SK-N-SH (cell line): ENCODE results near the gene FMN2. TPM values are rescaled to one million over a fixed set of nuclear protein-coding genes. Genes with fewer than 3 reads are reported as not detected.

Source experiments
- CTCF ChIA-PET: fragments of 300-600, 350-600 bp; formaldehyde crosslinking; extraction: SDS; loops from one replicate; lab custom pipeline; 2021; lab: Yijun Ruan, JAX
- POLR2A ChIA-PET: fragments of 350-600 bp; sonication (Branson Sonifier 250); formaldehyde crosslinking; extraction: SDS; loops from one replicate; lab custom pipeline; 2020; ENCODE audit warnings: antibody characterized with exemption, inconsistent platforms; lab: Yijun Ruan, JAX
- DNase-seq: peaks from one replicate; pipeline ENCODE4 v3.0.0; 2012
- H2AFZ ChIP-seq: fragments of 200-600 bp; sonication (generic); 2 replicates; pipeline ENCODE4 v1.8.1; 2016; ENCODE audit warnings: antibody characterized with exemption, mild to moderate bottlenecking, low read depth
- H3F3A ChIP-seq: fragments of 200-600 bp; sonication (generic); replicated peaks from 2 replicates; pipeline ENCODE3; 2016; ENCODE audit warnings: antibody characterized with exemption, mild to moderate bottlenecking; ENCODE audit not compliant: insufficient read depth
- H3K27ac ChIP-seq, 2 experiments: fragments of 200-500 bp in 1 of 2; fragments of 200-600 bp in 1 of 2; sonication (Bioruptor generic) in 1 of 2; sonication (generic), shearing (Covaris generic) in 1 of 2; 2 replicates each; pipeline versions ENCODE4 v1.5.1 to v1.6.1; 2014 to 2016; ENCODE audit warnings: low read depth in 2 of 2, inconsistent platforms in 1 of 2, low read length in 1 of 2, mild to moderate bottlenecking in 1 of 2, mixed read lengths in 1 of 2
- H3K27me3 ChIP-seq: fragments of 200-600 bp; sonication (generic), shearing (Covaris generic); 2 replicates; pipeline ENCODE4 v1.6.1; 2016; ENCODE audit warnings: mixed run types; ENCODE audit not compliant: insufficient read depth
- H3K36me3 ChIP-seq, 2 experiments: fragments of 200-500 bp in 1 of 2; fragments of 200-600 bp in 1 of 2; sonication (Bioruptor generic) in 1 of 2; sonication (generic) in 1 of 2; replicated peaks in 1 of 2; 2 replicates each; pipeline versions ENCODE3 to v1.5.1; 2014 to 2016; ENCODE audit warnings: low read length in 1 of 2, mild to moderate bottlenecking in 1 of 2; ENCODE audit not compliant: insufficient read depth in 2 of 2, control insufficient read depth in 1 of 2
- H3K4me1 ChIP-seq, 2 experiments: fragments of 200-500 bp in 1 of 2; fragments of 200-600 bp in 1 of 2; sonication (Bioruptor generic) in 1 of 2; sonication (generic), shearing (Covaris generic) in 1 of 2; 2 replicates each; pipeline versions ENCODE4 v1.5.1 to v1.6.1; 2014 to 2016; ENCODE audit warnings: low read depth in 1 of 2, low read length in 1 of 2, mixed run types in 1 of 2; ENCODE audit not compliant: insufficient read depth in 2 of 2, control insufficient read depth in 1 of 2
- H3K4me2 ChIP-seq: fragments of 200-600 bp; sonication (generic), shearing (Covaris generic); 2 replicates; pipeline ENCODE4 v1.6.1; 2017; ENCODE audit warnings: mixed run types
- H3K4me3 ChIP-seq, 2 experiments: fragments of 200-500 bp in 1 of 2; fragments of 200-600 bp in 1 of 2; sonication (Bioruptor generic) in 1 of 2; sonication (generic), shearing (Covaris generic) in 1 of 2; 2 replicates each; pipeline versions ENCODE4 v1.5.1 to v1.8.1; 2014 to 2016; ENCODE audit warnings: low read depth in 2 of 2, inconsistent platforms in 1 of 2, low read length in 1 of 2, mild to moderate bottlenecking in 1 of 2, mixed read lengths in 1 of 2, moderate library complexity in 1 of 2
- H3K79me2 ChIP-seq: fragments of 200-600 bp; sonication (generic); 2 replicates; pipeline ENCODE4 v1.8.1; 2017; ENCODE audit warnings: mild to moderate bottlenecking; ENCODE audit not compliant: insufficient read depth
- H3K9ac ChIP-seq: fragments of 200-600 bp; sonication (generic); 2 replicates; pipeline ENCODE4 v1.6.1; 2017; ENCODE audit warnings: mixed run types
- H3K9me2 ChIP-seq: fragments of 200-600 bp; sonication (generic); 2 replicates; pipeline ENCODE4 v1.6.1; 2017; ENCODE audit warnings: mixed run types
- H3K9me3 ChIP-seq: fragments of 200-600 bp; sonication (generic); 2 replicates; pipeline ENCODE4 v1.6.1; 2017; ENCODE audit warnings: mixed run types, mild to moderate bottlenecking, moderate library complexity
- H4K20me1 ChIP-seq: fragments of 200-600 bp; sonication (generic); 2 replicates; pipeline ENCODE4 v1.6.1; 2017; ENCODE audit warnings: mild to moderate bottlenecking, mixed run types; ENCODE audit not compliant: insufficient read depth
- CHD2 ChIP-seq: fragments of 150-350 bp; IDR thresholded peaks from 2 replicates; pipeline ENCODE4 v1.6.1; 2018; ENCODE audit warnings: low read length; ENCODE audit not compliant: partially characterized antibody
- ELF1 ChIP-seq: IDR thresholded peaks from 2 replicates; pipeline ENCODE4 v1.4.0; 2012
- EP300 ChIP-seq, 2 experiments: IDR thresholded peaks; 2 replicates each; pipeline versions ENCODE4 v1.4.0 to v1.6.1; 2012; ENCODE audit warnings: borderline replicate concordance in 1 of 2, low read depth in 1 of 2, low read length in 1 of 2
- EZH2phosphoT487 ChIP-seq: fragments of 200-600 bp; sonication (generic); IDR thresholded peaks from 2 replicates; pipeline ENCODE4 v1.6.1; 2017; ENCODE audit warnings: low read depth, mixed run types, mild to moderate bottlenecking, antibody characterized with exemption, moderate library complexity, borderline replicate concordance
- FOSL2 ChIP-seq: IDR thresholded peaks from 2 replicates; pipeline ENCODE4 v1.4.0; 2012; ENCODE audit warnings: low read depth, mild to moderate bottlenecking, moderate library complexity, borderline replicate concordance
- FOXM1 ChIP-seq: IDR thresholded peaks from 2 replicates; pipeline ENCODE4 v1.4.0; 2012; ENCODE audit warnings: low read depth, mild to moderate bottlenecking
- GATA2 ChIP-seq: sonication (generic); formaldehyde crosslinking; IDR thresholded peaks from 2 replicates; pipeline ENCODE4 v1.5.0; 2020; ENCODE audit warnings: mild to moderate bottlenecking, missing genetic modification reagents
- MEF2A ChIP-seq: IDR thresholded peaks from 2 replicates; pipeline ENCODE4 v1.4.0; 2012; ENCODE audit warnings: low read depth, borderline replicate concordance
- MXI1 ChIP-seq: IDR thresholded peaks from 2 replicates; pipeline ENCODE4 v1.6.1; 2012; ENCODE audit warnings: mild to moderate bottlenecking, low read depth, low read length, improper control_type of control experiment
- NFIC ChIP-seq: IDR thresholded peaks from 2 replicates; pipeline ENCODE4 v1.4.0; 2012; ENCODE audit warnings: borderline replicate concordance
- POLR2AphosphoS5 ChIP-seq: IDR thresholded peaks from 2 replicates; pipeline ENCODE4 v1.6.1; 2012; ENCODE audit warnings: low read depth, low read length
- RAD21 ChIP-seq: IDR thresholded peaks from 2 replicates; pipeline ENCODE4 v1.6.1; 2012; ENCODE audit warnings: mild to moderate bottlenecking, low read length
- RFX5 ChIP-seq: IDR thresholded peaks from 2 replicates; pipeline ENCODE4 v1.6.1; 2012; ENCODE audit warnings: mild to moderate bottlenecking, improper control_type of control experiment, low read length
- RXRA ChIP-seq: IDR thresholded peaks from 2 replicates; pipeline ENCODE4 v1.4.0; 2012; ENCODE audit warnings: low read depth, mild to moderate bottlenecking, borderline replicate concordance
- SIN3A ChIP-seq: IDR thresholded peaks from 2 replicates; pipeline ENCODE4 v1.6.1; 2012; ENCODE audit warnings: low read depth, mild to moderate bottlenecking, low read length, moderate library complexity, borderline replicate concordance
- TCF12 ChIP-seq: IDR thresholded peaks from 2 replicates; pipeline ENCODE4 v1.4.0; 2012
- TEAD4 ChIP-seq: IDR thresholded peaks from 2 replicates; pipeline ENCODE4 v1.4.0; 2012; ENCODE audit warnings: mild to moderate bottlenecking, borderline replicate concordance; ENCODE audit not compliant: insufficient read depth
- WGBS: methylation state at CpG from one replicate; pipeline ENCODE4 v1.1.6; 2017; ENCODE audit warnings: low lambda C conversion rate; 5-methylcytosine and 5-hydroxymethylcytosine counted together
- polyA plus RNA-seq, 3 experiments: library from polyadenylated mRNA; depleted of rRNA; stranded (reverse); fragments of >200 nt; gene quantifications; 2 replicates each; pipeline ENCODE4 v1.2.3, GENCODE V29; 2012
- TF ChIP-seq, protein P1 (sequence below): IDR thresholded peaks from 2 replicates; pipeline ENCODE4 v1.6.1; 2012; ENCODE audit warnings: mild to moderate bottlenecking, low read depth, low read length, moderate library complexity
- TF ChIP-seq, protein P2 (sequence below): IDR thresholded peaks from 2 replicates; pipeline ENCODE4; 2012
- TF ChIP-seq, protein P3 (sequence below): IDR thresholded peaks from 2 replicates; pipeline ENCODE4 v1.4.0; 2012; ENCODE audit warnings: low read depth, borderline replicate concordance
- TF ChIP-seq, protein P4 (sequence below): IDR thresholded peaks from 2 replicates; pipeline ENCODE4 v1.4.0; 2012; ENCODE audit warnings: low read depth

Gene FMN2
- polyA plus RNA-seq, 1 of the 3 experiments (the other 2 are of a cell fraction) = 7.2 TPM

DNA sequence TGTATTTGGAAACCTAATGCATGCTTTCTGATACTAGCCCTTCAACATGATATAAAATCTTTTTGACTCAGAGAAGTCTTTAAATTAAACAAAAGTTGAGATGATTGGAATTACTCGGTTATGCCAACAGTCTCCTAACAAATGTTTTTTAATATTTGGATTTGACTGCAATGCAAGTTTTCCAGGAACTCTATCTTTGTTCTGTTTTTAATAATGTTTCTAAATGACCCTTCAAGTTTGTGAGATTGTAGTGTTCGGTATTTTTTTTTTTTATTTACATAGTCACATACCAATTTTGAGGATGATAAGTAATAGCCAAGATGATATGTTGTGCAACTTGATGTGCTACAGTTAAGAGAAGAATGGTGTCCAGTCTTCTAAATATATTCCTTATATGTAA lies 258.0 kb downstream of the FMN2 start:
- Histone ChIP-seq H3K4me2 (no peak overlapping the region), H4K20me1 (no peaks in the 10 kb centered on the region), H3K9ac (no peak overlapping the region), H3K27me3 (no peaks in the 10 kb centered on the region), H3K36me3 (peaks cover 14 to 24% of the 10 kb centered on the region in 2 experiments), H2AFZ (no peak overlapping the region), H3K4me1 (peaks cover 2 to 31% of the 10 kb centered on the region in 2 experiments; a peak in 2 of 4 replicates), H3K27ac (peak overlapping the region; percentile 11 to 93; a peak in 3 of 4 replicates), H3F3A (peaks cover 41% of the 10 kb centered on the region), H3K79me2 (peaks cover 63% of the 10 kb centered on the region), H3K4me3 (no peak overlapping the region), H3K9me3 (no peaks in the 10 kb centered on the region), H3K9me2 (no peaks in the 10 kb centered on the region)
- no peak for DNase-seq
- TF ChIP-seq MXI1 (no peak), GATA2 (CRISPR knock-in tag) (no peak)
- CTCF ChIA-PET = no interaction called here
- 90% methylated on average over 2 of the region's 2 CpGs for WGBS
- POLR2A ChIA-PET = no interaction called here

DNA sequence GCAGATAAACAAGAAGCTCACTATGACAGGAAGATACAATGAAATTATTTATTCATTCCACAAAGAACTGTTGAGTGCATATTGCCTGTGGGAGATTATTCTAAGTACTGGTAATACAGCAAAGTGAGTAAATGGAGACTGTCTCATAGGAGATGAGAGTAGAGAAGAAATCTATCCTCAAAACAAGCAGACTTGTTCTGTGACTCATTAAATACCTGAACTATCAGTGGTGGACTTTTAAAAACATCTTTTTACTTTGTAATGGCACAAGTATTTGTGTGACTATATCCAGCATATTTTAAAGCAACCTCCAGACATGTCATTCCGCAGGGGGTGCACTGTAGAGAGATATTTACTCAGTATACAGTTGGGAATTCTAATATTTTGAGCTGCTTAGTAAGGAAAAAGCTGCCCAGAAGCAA lies 259.2 kb downstream of the FMN2 start:
- Histone ChIP-seq H3K4me1 (peaks cover 0 to 34% of the 10 kb centered on the region in 2 experiments; a peak in 2 of 4 replicates), H3F3A (peaks cover 43% of the 10 kb centered on the region), H3K9ac (peak overlapping the region; percentile 43; the same call in 1 of the 2 replicates), H2AFZ (no peak overlapping the region), H3K4me3 (no peak overlapping the region), H3K27ac (peak overlapping the region; percentile 50 to 93; a peak in 3 of 4 replicates), H3K27me3 (no peaks in the 10 kb centered on the region), H3K9me2 (no peaks in the 10 kb centered on the region), H3K9me3 (no peaks in the 10 kb centered on the region), H3K79me2 (peaks cover 60% of the 10 kb centered on the region), H3K4me2 (0 out of 2 replicates have a peak overlapping the region, but pooled peaks have one; percentile 15), H3K36me3 (peaks cover 13 to 33% of the 10 kb centered on the region in 2 experiments), H4K20me1 (no peaks in the 10 kb centered on the region)
- WGBS = 10% methylated on average over 1 of the region's 1 CpG
- ChIA-PET CTCF (no interaction called here), POLR2A (no interaction called here)
- DNase-seq = no peak
- TF ChIP-seq POLR2AphosphoS5 (peak; percentile 41; the same call in 1 of the 2 replicates), NFIC (peak; percentile 55; the same call in 1 of the 2 replicates), GATA2 (CRISPR knock-in tag) (no peak), RXRA (no peak), CHD2 (no peak), FOSL2 (peak; percentile 82), MXI1 (no peak), MEF2A (peak; percentile 54; the same call in 1 of the 2 replicates), RFX5 (no peak), EP300 (IDR thresholded peaks at IDR 0.05; ENCODE audit: borderline replicate concordance in 1 of 2, low read depth in 1 of 2, low read length in 1 of 2) (peak in 1 of 2 experiments; percentile 88; a peak in 2 of 4 replicates), ELF1 (no peak), SIN3A (no peak), EZH2phosphoT487 (no peak), FOXM1 (peak; percentile 51; the same call in 1 of the 2 replicates), TCF12 (peak; percentile 85), RAD21 (no peak), TEAD4 (peak; percentile 54; the same call in 1 of the 2 replicates)
- TF ChIP-seq, protein P1, sequence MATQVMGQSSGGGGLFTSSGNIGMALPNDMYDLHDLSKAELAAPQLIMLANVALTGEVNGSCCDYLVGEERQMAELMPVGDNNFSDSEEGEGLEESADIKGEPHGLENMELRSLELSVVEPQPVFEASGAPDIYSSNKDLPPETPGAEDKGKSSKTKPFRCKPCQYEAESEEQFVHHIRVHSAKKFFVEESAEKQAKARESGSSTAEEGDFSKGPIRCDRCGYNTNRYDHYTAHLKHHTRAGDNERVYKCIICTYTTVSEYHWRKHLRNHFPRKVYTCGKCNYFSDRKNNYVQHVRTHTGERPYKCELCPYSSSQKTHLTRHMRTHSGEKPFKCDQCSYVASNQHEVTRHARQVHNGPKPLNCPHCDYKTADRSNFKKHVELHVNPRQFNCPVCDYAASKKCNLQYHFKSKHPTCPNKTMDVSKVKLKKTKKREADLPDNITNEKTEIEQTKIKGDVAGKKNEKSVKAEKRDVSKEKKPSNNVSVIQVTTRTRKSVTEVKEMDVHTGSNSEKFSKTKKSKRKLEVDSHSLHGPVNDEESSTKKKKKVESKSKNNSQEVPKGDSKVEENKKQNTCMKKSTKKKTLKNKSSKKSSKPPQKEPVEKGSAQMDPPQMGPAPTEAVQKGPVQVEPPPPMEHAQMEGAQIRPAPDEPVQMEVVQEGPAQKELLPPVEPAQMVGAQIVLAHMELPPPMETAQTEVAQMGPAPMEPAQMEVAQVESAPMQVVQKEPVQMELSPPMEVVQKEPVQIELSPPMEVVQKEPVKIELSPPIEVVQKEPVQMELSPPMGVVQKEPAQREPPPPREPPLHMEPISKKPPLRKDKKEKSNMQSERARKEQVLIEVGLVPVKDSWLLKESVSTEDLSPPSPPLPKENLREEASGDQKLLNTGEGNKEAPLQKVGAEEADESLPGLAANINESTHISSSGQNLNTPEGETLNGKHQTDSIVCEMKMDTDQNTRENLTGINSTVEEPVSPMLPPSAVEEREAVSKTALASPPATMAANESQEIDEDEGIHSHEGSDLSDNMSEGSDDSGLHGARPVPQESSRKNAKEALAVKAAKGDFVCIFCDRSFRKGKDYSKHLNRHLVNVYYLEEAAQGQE = no peak
- TF ChIP-seq, protein P2, sequence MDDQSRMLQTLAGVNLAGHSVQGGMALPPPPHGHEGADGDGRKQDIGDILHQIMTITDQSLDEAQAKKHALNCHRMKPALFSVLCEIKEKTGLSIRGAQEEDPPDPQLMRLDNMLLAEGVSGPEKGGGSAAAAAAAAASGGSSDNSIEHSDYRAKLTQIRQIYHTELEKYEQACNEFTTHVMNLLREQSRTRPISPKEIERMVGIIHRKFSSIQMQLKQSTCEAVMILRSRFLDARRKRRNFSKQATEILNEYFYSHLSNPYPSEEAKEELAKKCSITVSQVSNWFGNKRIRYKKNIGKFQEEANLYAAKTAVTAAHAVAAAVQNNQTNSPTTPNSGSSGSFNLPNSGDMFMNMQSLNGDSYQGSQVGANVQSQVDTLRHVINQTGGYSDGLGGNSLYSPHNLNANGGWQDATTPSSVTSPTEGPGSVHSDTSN = peak; percentile 78
- TF ChIP-seq, protein P3, sequence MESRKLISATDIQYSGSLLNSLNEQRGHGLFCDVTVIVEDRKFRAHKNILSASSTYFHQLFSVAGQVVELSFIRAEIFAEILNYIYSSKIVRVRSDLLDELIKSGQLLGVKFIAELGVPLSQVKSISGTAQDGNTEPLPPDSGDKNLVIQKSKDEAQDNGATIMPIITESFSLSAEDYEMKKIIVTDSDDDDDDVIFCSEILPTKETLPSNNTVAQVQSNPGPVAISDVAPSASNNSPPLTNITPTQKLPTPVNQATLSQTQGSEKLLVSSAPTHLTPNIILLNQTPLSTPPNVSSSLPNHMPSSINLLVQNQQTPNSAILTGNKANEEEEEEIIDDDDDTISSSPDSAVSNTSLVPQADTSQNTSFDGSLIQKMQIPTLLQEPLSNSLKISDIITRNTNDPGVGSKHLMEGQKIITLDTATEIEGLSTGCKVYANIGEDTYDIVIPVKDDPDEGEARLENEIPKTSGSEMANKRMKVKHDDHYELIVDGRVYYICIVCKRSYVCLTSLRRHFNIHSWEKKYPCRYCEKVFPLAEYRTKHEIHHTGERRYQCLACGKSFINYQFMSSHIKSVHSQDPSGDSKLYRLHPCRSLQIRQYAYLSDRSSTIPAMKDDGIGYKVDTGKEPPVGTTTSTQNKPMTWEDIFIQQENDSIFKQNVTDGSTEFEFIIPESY = no peak
- TF ChIP-seq, protein P4, sequence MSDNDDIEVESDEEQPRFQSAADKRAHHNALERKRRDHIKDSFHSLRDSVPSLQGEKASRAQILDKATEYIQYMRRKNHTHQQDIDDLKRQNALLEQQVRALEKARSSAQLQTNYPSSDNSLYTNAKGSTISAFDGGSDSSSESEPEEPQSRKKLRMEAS = peak; percentile 26; the same call in 1 of the 2 replicates
